HUES48 (cell line): Measurements from ENCODE around the gene MSI1.

Experiments used
- H3K27ac ChIP-seq: one replicate; pipeline ENCODE4 v1.7.0; 2013; ENCODE audit warnings: low read depth, low read length, inconsistent platforms
- H3K27me3 ChIP-seq: 2 replicates; pipeline ENCODE4 v1.6.1; 2013; ENCODE audit warnings: mild to moderate bottlenecking, low read length; ENCODE audit not compliant: control insufficient read depth, insufficient read depth
- H3K36me3 ChIP-seq: 2 replicates; pipeline ENCODE4 v1.6.1; 2013; ENCODE audit warnings: low read length; ENCODE audit not compliant: control insufficient read depth, insufficient read depth
- H3K4me1 ChIP-seq: 2 replicates; pipeline ENCODE4 v1.6.1; 2013; ENCODE audit warnings: mild to moderate bottlenecking, low read length; ENCODE audit not compliant: control insufficient read depth, insufficient read depth
- H3K4me3 ChIP-seq: 2 replicates; pipeline ENCODE4 v1.5.1; 2013; ENCODE audit warnings: mild to moderate bottlenecking, low read depth, low read length
- H3K9ac ChIP-seq: 2 replicates; pipeline ENCODE4 v1.6.1; 2013; ENCODE audit warnings: mild to moderate bottlenecking, low read depth, low read length, moderate library complexity
- H3K9me3 ChIP-seq: 2 replicates; pipeline ENCODE4 v1.6.1; 2013; ENCODE audit warnings: low read length; ENCODE audit not compliant: control insufficient read depth, insufficient read depth

MSI1 gene

DNA sequence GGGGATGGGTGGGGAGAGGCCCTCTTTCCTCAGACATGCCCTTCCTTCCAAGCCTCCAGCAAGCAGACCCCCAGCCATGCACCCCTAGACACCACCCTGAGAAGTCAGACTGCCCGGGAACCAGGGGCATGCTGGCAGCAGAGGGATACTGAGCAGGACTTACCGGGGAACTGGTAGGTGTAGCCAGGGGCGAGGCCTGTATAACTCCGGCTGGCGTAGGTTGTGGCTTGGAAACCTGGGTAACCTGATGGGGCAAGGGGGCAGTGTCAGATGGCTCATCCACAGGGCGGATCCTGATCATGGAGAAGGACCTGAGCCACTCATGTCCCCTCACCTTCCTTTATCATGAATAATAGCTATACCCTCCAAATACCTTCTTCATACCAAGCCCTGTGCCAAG, 15.8 kb downstream of the MSI1 start:
- Histone ChIP-seq H3K9me3 (no peaks in the 10 kb centered on the region), H3K4me3 (no peak overlapping the region), H3K36me3 (peaks cover 83% of the 10 kb centered on the region), H3K27ac (no peak overlapping the region), H3K27me3 (no peaks in the 10 kb centered on the region), H3K4me1 (0 out of 2 replicates have a peak, but pooled peaks cover 6% of the 10 kb centered on the region), H3K9ac (no peak overlapping the region)

GRCh38 chr12:120352117-120352516, 16.8 kb downstream of the MSI1 start:
- Histone ChIP-seq H3K27ac (no peak overlapping the region), H3K36me3 (peaks cover 83% of the 10 kb centered on the region), H3K4me3 (no peak overlapping the region)

GRCh38 chr12:120350576-120351350, 18.2 kb downstream of the MSI1 start:
- H3K9me3 ChIP-seq, result no peaks in the 10 kb centered on the region
- H3K27ac ChIP-seq, result no peak overlapping the region
- peaks cover 75% of the 10 kb centered on the region for H3K36me3 ChIP-seq
- no peak overlapping the region for H3K4me3 ChIP-seq
- no peaks in the 10 kb centered on the region for H3K4me1 ChIP-seq
- no peak overlapping the region for H3K9ac ChIP-seq
- no peaks in the 10 kb centered on the region for H3K27me3 ChIP-seq

More at GRCh38 chr12:120352117-120352516, 16.8 kb downstream of the MSI1 start:
- H3K9me3 ChIP-seq, result no peaks in the 10 kb centered on the region
- H3K27me3 ChIP-seq, result no peaks in the 10 kb centered on the region
- H3K4me1 ChIP-seq, result 0 out of 2 replicates have a peak, but pooled peaks cover 5% of the 10 kb centered on the region
- H3K9ac ChIP-seq, result no peak overlapping the region

DNA sequence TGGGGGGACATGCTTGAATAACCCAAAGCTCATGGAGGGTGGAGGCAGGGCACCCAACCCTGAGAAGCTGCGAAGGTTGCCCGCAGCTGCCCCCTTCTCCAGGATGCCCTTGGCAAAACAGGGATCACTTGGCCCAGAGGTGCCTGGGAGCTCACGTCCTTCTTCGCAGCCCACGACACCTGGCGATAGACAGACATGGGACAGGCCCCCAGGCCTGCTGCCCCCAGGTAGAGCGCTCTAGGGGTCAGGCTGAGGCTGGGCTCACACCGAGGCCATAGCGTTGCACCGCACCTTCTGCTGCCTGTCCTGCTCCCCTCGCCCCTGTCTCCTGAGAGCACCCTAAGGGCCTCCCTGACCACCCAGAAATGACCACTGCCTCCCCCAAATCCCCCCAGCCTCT, 21.2 kb downstream of the MSI1 start:
- Histone ChIP-seq H3K27me3 (no peaks in the 10 kb centered on the region), H3K36me3 (peaks cover 73% of the 10 kb centered on the region), H3K4me3 (no peak overlapping the region), H3K4me1 (no peaks in the 10 kb centered on the region), H3K27ac (no peak overlapping the region), H3K9me3 (no peaks in the 10 kb centered on the region), H3K9ac (no peak overlapping the region)

DNA sequence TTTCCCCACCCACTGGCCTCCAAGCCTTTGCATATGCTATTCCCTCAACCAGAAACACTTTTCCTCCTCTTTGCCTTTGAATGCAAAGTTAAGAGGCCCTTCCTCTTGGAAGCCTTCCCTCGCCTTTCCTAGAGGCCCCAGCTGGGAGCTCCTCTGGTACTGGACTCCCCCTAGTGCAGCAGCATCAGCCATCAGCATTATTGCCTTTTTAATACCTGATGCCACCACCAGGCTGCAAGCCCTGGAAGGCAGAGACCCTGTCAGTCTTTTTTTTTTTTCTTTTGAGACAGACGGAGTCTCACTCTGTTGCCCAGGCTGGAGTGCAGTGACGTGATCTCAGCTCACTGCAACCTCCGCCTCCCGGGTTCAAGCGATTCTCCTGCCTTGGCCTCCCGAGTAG, 22.3 kb downstream of the MSI1 start:
- H3K9ac ChIP-seq, result no peak overlapping the region
- peaks cover 63% of the 10 kb centered on the region for H3K36me3 ChIP-seq
- H3K9me3 ChIP-seq, result no peaks in the 10 kb centered on the region
- H3K27ac ChIP-seq, result no peak overlapping the region
- 0 out of 2 replicates have a peak, but pooled peaks cover 6% of the 10 kb centered on the region for H3K4me1 ChIP-seq
- H3K27me3 ChIP-seq, result no peaks in the 10 kb centered on the region
- H3K4me3 ChIP-seq, result no peak overlapping the region

- 0 out of 2 replicates have a peak, but pooled peaks cover 6% of the 10 kb centered on the region for H3K4me1 ChIP-seq
- H3K4me3 ChIP-seq, result no peak overlapping the region
- H3K36me3 ChIP-seq, result peaks cover 58% of the 10 kb centered on the region
- H3K27ac ChIP-seq, result no peak overlapping the region
- H3K9me3 ChIP-seq, result no peaks in the 10 kb centered on the region
- no peak overlapping the region for H3K9ac ChIP-seq
- no peaks in the 10 kb centered on the region for H3K27me3 ChIP-seq
Measured at GRCh38 chr12:120346031-120346430, 22.9 kb downstream of the MSI1 start.

DNA sequence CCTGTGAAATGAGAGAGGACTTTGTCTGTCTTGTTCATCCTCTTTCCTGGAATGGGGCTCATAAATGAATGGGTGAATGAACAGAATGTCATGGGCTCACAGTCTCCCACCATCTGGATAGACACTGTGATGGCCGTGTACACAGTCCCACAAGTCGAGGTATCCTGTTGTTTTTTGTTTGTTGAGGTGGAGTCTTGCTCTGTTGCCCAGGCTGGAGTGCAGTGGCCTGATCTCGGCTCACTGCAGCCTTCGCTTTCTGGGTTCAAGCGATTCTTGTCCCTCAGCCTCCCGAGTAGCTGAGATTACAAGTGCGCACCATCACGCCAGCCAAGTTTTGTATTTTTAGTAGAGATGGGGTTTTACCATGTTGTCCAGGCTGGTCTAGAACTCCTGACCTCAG, 25.3 kb downstream of the MSI1 start:
- Histone ChIP-seq H3K27ac (no peak overlapping the region), H3K36me3 (peaks cover 40% of the 10 kb centered on the region), H3K4me1 (0 out of 2 replicates have a peak, but pooled peaks cover 6% of the 10 kb centered on the region), H3K9ac (no peak overlapping the region), H3K27me3 (no peaks in the 10 kb centered on the region), H3K4me3 (no peak overlapping the region), H3K9me3 (no peaks in the 10 kb centered on the region)

- H3K4me1 ChIP-seq, result 0 out of 2 replicates have a peak, but pooled peaks cover 6% of the 10 kb centered on the region
- peak overlapping the region; percentile 10 for H3K27ac ChIP-seq
- H3K27me3 ChIP-seq, result no peaks in the 10 kb centered on the region
- H3K9ac ChIP-seq, result no peak overlapping the region
- peaks cover 38% of the 10 kb centered on the region for H3K36me3 ChIP-seq
- H3K4me3 ChIP-seq, result no peak overlapping the region
- no peaks in the 10 kb centered on the region; the same call in 1 of the 2 replicates for H3K9me3 ChIP-seq
Measured at GRCh38 chr12:120343039-120343537, 25.9 kb downstream of the MSI1 start.

DNA sequence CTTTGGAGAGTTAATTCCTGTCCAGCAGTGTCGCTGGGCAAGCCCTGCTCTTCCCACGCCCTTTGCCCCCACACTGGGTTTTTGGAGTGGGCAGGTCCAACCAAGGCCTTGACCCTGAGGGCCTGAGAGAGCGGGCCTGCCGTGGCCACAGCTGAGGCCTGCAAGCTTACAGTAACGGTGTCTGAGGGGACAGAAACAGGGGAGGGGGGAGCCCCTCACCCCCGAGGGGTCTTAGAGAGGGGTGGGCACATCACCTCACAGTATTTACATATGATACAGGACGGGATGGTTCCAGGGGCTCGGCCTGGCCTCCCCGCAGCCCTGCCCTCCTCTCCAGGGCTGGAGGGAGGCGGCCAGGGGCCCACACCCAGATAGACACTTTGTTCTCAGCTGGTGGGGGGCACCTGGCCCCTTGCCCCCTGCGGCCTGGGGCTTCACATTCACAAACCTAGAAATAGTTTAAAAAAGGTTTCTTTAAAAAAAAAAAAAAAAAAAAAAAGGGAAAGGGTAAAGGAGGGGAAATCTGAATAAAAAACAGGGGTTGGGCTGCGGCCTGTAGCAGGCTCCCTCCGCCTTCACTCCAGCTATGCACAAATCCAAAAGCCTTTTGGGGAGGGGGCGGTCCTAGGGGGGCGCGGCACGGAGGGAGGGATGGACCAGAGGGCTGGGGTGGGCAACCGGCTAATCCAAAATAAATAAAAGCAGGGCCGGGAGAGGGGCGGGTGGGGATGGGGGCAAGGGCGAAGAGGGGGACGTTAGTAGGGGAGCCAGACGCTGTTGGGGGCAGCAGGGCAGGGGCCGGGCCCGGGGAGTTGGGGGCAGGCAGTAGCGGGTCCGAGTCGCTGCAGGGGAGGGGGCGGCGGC, 26.6 kb downstream of the MSI1 start:
- Histone ChIP-seq H3K9me3 (peaks cover 4% of the 10 kb centered on the region), H3K27ac (peak overlapping the region; percentile 33), H3K36me3 (peaks cover 31% of the 10 kb centered on the region), H3K4me1 (0 out of 2 replicates have a peak, but pooled peaks cover 6% of the 10 kb centered on the region), H3K27me3 (no peaks in the 10 kb centered on the region), H3K9ac (no peak overlapping the region), H3K4me3 (no peak overlapping the region)

DNA sequence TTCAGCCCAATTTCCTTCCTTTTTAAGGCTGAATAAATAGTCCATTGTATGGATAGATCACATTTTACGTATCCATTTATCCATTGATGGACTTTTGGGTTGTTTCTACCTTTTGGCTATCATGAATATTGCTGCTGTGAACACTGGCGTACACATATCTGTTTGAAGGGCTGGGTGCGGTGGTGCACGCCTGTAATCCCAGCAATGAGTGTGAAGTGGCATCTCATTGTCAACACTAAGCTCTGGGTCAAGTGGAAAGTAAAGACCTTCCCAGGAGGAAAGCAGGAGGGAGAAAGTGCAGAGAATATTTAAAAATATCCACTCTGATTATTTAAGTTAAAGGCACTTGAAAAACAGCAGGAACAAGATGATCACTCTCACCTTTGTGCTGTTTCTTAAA, 29.7 kb downstream of the MSI1 start:
- Histone ChIP-seq H3K4me1 (0 out of 2 replicates have a peak, but pooled peaks cover 6% of the 10 kb centered on the region), H3K27me3 (no peaks in the 10 kb centered on the region), H3K27ac (no peak overlapping the region), H3K9me3 (peaks cover 17% of the 10 kb centered on the region), H3K4me3 (no peak overlapping the region), H3K36me3 (peaks cover 11% of the 10 kb centered on the region), H3K9ac (no peak overlapping the region)
